Measurements from ENCODE around the gene MRPL48.

DNA sequence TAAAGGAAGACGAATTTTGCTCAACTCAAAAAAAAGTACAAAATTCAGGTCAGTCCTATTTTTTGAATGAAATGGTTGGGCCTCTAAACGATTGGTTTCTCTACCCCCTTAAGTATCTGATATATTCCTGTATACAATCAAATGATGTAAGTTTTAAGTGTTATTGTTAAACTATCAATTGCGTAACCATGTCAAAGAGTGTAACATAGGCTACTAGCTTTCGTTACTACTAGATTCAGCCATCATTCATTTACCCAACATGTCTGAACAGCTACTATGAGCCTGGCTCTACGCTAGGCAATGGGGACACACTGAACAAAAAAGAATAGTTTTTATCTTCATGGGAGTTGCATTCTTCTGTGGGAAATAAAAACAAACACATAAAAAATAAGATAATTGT lies 30.1 kb upstream of the MRPL48 start:
- TF ChIP-seq, protein P1, sequence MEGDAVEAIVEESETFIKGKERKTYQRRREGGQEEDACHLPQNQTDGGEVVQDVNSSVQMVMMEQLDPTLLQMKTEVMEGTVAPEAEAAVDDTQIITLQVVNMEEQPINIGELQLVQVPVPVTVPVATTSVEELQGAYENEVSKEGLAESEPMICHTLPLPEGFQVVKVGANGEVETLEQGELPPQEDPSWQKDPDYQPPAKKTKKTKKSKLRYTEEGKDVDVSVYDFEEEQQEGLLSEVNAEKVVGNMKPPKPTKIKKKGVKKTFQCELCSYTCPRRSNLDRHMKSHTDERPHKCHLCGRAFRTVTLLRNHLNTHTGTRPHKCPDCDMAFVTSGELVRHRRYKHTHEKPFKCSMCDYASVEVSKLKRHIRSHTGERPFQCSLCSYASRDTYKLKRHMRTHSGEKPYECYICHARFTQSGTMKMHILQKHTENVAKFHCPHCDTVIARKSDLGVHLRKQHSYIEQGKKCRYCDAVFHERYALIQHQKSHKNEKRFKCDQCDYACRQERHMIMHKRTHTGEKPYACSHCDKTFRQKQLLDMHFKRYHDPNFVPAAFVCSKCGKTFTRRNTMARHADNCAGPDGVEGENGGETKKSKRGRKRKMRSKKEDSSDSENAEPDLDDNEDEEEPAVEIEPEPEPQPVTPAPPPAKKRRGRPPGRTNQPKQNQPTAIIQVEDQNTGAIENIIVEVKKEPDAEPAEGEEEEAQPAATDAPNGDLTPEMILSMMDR (conservative IDR thresholded peaks at IDR 0.05 in 1 of 2, IDR thresholded peaks at IDR 0.05 in 1 of 2; ENCODE audit: extremely low read depth in 1 of 2, insufficient read depth in 1 of 2, low read depth in 1 of 2, low read length in 2 of 2) = no peak
- TF ChIP-seq EZH2 (IDR thresholded peaks at IDR 0.05; ENCODE audit: borderline replicate concordance, low read length) = no peak
